DMS79 treated with DMSO at 0.1 percent for 48 hours (cell line): ENCODE data around the gene WNT2B.

Source experiments
- DNase-seq: peaks from one replicate; lab custom pipeline; 2025; lab: John Stamatoyannopoulos, UW

WNT2B gene

DNA sequence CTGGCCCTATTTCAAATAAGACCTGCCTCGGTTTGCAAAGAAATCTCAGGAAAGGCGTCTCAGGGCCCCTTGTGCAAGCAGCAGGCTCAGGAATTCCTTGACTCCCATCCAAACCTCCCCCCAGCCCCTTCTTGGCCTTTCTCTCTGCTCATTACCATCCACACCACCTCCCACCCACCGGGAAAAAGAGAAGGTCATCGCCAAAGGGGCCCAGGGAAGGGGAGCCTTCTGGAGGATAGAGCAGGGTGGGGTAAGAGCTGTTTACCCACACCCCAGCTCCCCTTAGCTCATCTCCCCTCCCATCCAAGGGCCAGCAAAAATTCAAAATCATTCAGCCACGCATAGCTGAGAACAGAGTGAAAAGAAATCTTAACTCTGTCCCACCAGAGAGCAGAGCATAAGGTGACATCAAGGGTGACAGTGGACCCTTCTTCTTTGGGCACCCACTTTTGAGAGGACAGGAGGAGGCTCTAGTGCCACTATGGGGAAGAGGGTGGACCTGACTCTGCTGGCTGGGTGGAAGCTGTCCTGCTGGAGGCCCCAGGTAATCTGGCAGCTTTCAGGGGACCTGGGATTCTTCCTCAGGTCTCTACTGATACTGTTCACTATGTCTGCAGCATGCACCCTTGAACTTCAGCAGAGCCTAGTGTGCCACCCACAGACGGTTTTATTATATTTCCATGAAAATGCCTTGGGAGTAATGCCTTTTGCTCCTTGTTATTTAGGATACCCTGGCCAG lies 3.9 kb upstream of the WNT2B start:
- no peak for DNase-seq

DNA sequence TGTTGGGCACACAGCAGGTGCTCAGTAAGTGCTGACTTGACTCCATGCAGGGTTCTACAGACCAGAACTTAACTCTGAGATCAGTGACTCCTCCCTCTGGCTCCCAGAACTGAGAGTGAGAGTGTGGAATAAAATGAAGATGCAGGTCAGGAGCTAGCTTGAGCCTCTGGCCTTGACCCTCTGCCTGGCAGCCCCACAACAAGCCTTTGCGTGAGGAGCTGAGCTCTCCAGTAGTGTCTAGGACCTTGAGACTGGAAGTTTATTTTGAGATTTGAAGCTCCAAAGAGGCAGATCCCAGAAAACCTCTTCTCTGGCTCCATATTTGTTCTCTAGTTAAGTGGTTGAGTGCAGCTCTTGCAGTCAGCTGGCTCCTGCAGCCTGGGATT lies 3.4 kb upstream of the WNT2B start:
- DNase-seq: no peak

DNA sequence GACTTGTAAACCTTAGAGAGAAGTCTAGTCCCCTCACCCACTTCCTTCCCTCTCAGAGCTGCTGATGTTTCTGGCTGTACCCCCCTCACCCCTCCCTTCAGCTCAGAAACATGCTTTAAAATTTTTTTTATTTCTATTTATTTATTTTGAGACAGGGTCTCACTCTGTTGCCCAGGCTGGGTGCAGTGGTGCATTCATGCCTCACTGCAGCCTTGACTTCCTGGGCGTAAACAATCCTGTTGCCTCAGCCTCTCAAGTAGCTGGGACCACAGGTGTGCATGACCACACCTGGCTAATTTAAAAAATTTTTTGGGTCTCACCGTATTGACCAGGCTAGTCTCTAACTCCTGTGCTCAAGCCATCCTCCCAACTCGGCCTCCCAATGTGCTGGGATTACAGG lies 2.9 kb upstream of the WNT2B start:
- DNase-seq: no peak

DNA sequence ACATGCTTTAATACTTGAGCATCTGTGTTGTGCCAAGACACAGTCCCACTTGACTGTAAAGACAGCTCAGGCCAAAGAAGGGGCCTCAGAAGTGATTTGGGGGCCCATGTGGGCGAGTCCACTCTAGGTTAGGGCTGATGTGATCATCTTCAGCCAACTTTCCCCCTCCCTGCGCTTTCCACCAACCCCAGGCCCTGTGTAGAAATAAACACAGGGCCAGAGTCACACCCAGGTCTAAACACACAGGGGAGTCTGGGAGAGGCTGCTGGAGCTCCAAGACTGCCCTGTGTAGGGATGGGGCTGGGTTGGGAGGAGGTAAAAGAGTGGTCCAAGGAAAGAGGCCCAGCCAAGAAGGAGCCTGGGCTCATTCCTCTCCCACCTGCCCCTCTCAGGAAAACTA lies 2.5 kb upstream of the WNT2B start:
- no peak for DNase-seq

DNA sequence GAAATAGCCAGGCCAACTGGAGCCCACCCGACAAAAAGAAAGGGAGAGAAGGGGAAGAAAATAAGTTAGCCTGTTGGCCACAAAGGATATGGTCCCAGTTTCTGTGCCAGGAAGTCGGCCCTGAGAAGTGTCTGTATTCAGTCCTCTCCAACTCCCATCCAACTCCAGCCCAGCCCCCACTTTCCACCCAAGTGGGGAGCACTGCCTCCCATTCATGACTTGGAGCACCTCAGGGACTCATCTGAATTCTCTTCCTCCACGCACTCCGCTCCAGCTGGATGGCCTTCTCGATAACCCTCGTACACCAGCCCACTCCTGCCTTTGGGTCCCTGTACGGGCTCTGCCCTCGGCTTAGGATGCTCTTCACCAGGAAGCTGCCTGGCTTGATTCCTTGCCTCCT lies 2.0 kb upstream of the WNT2B start:
- no peak for DNase-seq

DNA sequence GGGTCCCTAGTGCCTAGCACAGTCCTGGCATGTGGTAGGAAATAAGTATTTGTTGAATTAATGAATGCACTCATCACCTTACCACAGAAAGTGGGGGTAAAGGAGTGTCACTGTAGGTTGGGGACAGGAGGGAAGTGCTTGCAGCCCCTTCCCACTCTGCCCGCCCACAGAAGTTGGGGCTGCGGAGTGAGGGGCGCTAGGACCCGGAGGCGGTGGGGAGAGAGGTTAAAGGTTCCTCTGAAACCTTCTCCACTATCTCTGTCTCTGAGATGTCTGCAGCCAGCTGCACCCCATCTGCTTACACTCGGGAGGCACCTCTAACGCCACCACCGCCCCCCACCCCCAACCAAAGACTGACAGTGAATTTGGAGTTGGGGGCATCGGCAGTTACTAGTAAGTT lies 1.4 kb upstream of the WNT2B start:
- DNase-seq: no peak

DNA sequence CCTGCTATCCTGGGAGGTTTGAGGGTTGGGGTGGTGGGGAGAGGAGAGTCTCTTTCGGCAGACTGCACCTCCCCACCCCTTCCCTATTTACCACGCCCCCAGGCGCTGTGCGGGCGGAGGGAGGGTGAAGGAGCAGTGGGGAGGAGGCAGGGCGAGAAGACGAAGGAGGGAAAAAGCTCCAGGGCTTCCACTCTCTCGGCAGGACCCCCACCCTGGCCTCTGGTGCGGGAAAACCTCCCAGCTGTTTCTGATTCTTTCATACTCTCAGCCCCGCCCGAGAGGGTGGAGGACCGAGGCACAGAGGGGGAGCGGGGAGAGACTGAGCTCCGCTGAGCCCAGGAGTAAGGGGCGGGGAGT lies 866 bp upstream of the WNT2B start:
- DNase-seq: peak; percentile 15

DNA sequence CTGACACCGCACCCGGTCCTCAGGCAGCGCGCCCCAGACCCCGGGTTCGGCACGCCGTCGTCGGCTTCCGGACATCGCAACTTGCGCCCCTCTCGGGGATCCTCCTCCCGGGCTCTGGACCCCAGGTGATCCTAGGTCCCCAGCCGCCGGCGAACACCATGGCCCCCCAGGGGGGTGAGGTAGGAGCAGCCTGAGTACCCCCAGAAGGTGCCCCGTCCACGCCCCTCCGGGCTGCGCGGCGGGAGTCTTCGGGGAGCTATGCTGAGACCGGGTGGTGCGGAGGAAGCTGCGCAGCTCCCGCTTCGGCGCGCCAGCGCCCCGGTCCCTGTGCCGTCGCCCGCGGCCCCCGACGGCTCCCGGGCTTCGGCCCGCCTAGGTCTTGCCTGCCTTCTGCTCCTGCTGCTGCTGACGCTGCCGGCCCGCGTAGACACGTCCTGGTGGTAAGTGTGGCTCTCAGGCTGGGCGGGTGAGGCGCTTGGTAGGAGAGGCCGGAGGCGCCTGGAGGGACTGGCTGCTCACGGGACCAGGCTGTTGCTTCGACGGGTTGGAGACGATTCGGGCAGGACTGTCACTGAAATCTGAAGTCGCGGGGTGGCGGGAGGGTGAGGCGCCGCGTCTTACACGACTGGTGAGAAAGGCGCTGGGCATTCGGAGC lies 367 bp downstream of the WNT2B start:
- no peak for DNase-seq

DNA sequence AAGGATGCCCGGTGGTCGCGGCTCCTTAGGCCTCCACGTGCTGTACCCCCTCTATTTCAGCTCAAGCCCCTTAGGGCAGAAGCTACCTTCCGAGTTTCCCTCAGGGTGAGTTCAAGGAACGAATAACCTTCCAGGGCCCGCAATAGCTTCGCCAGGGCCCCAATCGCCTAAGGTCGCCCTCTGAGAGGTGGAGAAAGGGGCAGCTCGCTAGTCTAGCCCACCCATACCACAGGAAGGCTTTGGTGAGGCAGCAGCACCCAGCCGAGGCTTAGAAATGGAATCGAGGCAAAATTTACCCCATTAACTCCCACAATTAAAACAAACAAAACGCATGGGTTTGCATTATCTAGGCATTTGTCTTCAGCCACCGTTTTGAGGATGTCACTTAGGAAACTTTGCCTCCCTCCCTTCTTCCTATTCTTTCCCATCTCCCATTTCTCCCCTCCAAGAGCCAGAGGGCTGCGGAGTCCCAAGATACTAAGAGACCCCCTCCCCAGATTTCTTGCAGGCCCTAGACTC lies 954 bp downstream of the WNT2B start:
- DNase-seq: no peak

DNA sequence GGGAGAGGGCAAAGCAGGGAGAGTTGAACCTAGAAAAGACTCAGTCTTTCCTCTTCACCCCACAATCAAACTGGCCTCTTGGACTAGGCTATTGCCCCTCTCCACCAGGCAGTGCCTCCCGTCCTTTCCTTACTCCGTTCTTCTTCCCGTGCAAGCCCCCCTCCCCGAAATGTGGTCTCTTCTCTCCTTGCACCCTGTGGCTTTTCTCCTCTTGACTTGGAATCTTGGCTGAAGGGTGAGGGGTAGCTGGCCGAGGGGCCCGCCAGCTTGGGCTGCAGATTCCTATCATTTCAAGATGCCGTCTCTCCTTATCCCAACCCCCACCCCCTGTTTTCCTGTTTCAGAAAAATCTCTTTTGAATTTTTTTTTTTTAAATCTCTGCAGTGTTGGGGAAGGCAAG lies 1.6 kb downstream of the WNT2B start:
- no peak for DNase-seq

DNA sequence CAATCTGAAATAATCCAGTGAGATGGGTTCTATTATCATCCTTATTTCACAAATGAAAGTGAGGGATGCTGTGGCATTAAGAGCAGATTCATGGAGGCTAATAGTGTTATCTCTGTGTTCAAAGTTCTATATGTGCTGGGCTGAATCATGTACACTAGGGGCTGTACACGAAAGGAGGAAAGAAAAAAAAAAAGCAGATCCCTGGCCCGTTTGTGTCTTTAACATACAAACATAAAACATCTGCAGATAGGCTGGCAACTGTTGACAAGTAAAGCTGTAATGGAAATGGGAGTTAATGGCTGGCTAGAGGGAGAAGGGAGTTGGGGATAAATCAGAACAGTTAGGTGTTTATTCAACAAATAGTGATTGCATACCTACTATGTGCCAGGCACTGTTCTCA lies 3.1 kb downstream of the WNT2B start:
- DNase-seq: no peak

DNA sequence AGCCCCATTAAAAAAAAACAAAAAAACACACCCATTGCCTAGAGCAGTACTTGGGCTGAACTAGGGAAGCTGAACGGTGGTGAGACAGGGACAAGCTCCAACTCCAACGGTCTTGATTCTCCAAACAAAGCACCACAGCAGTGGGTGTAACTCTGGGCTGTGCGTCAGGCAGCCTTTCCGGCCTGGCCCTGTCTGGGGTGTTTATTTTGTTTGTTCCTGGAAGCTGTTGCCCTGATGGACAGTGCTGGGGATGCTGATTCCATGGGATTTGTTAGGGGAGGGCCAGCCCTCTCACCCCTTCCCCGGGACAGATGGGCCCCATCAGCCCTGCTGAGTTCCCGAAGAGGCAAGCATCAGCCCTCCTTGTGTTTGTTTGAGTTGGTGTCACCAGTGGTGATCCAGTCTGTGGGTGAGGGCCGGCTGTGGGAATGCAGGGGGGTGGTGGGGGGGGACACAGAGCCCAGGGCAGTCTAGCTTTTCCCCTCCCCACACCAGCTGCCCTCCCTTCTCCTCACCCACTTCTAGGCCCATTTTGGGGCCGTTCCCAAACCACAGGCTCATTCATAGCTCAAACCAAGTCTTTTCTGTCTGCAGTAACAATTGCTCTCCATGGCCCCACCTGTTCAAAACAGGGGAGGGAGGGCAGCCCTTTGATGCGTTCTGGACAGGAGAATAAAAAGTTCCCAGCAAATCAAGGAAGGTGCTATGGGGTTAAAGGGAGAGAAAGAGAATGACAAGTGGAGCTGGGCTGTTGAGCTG lies 4.5 kb downstream of the WNT2B start:
- no peak for DNase-seq

DNA sequence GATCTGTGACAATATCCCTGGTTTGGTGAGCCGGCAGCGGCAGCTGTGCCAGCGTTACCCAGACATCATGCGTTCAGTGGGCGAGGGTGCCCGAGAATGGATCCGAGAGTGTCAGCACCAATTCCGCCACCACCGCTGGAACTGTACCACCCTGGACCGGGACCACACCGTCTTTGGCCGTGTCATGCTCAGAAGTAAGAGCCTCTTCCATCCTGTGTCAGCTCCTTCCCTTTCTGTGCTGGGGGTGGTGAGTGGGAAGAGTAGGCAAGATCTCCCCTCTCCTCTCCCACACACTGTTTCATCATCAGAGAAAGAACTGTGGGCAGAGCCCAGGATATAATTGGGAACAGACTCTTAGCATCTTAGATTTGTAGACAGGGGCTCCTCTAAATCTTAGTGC lies 6.1 kb downstream of the WNT2B start:
- no peak for DNase-seq

DNA sequence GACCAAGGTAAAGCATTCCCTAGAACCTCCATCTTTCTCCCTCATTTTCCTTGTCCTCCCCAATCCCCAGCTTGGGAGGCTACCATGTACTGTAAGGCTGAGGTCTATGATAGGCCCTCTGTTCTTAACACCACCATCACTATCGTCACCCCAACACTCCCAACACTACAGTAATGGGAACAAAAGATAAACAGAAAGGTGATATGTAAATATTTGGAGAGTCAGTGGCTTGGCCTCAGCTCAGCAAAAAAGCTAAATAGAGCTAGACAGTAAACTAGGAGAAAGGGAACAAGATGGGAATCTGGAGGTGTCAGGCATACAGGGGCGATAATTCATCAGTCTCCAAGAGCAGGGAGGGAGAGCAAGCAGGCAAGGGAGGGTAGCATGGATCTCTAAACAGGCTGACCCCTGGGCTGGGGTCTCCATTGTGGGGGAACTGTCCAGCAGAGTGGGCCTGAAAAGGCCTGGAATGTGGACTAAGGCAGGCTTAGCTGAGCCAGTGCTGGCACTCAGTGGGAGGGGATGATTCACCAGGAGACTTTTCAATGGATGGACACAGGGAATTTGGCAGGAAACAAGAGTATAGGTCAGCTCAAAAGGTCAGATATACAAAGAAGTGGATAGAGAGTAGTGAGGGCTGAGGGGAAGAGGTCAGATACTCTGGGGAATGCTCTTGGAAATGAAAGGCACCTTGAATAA lies 6.7 kb downstream of the WNT2B start:
- no peak for DNase-seq

DNA sequence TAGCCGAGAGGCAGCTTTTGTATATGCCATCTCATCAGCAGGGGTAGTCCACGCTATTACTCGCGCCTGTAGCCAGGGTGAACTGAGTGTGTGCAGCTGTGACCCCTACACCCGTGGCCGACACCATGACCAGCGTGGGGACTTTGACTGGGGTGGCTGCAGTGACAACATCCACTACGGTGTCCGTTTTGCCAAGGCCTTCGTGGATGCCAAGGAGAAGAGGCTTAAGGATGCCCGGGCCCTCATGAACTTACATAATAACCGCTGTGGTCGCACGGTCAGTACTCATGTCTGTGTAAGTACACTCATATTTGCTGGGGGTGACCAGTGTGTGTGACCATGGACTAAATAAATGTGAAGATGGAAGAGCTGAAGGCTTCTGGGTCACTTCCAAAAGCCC lies 7.4 kb downstream of the WNT2B start:
- no peak for DNase-seq

DNA sequence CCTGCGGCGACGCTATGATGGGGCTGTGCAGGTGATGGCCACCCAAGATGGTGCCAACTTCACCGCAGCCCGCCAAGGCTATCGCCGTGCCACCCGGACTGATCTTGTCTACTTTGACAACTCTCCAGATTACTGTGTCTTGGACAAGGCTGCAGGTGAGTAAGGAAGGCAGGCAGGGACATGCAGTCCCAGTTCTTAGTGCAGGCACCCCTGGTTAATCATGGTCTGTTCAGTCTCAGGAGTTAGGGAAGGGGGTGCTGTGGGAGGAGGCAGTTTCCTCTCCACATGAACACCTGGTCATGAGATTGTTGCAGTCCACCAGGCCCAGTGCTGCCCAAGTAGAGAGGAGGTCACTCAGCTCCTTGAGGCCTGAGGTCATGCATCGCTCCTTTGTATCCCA lies 8.5 kb downstream of the WNT2B start:
- no peak for DNase-seq

DNA sequence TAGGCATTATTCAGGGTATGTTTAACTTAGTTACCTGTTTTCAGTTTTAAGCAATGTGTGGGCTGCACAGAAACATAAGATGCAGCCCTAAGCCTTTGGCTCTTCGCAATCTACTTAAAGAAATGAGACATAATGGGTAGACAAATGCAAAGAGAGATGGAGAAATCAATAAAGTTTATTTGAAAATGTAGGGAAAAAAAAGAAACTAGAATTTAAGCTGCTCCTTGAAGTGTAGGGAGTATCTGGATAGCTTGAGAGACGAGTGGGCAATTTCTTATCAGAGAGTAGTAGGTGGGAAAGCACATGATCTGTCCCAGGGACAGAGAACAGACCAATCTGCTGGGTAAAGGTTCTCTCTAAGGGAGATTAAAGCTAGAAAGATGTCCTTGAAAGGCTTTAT lies 8.9 kb downstream of the WNT2B start:
- no peak for DNase-seq

DNA sequence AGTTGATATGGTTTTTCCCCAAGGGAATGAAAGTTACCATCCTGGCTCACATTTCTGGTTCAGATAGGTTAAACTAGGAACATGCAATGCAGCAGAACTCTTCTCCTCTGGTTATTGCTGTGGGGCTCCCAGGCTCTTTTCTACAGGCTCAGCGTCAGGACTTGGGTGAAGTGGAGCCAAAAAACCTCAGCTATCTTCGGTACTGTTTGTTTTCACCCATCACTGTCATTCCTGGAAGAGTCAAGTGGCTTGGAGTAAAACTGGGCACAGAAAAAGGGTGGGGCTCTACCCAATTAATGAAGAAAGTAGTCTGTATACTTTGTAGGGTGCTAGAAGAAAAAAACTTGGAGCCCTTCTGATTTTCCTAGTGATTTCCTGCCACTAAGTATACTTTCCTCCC lies 9.4 kb downstream of the WNT2B start:
- no peak for DNase-seq

DNA sequence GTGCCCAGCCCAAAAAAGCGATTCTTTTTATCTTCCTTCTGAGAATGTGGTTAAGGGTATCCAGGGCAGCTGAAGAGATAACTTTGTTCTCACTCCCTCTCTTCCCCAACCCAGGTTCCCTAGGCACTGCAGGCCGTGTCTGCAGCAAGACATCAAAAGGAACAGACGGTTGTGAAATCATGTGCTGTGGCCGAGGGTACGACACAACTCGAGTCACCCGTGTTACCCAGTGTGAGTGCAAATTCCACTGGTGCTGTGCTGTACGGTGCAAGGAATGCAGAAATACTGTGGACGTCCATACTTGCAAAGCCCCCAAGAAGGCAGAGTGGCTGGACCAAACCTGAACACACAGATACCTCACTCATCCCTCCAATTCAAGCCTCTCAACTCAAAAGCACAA lies 11.4 kb downstream of the WNT2B start:
- no peak for DNase-seq

DNA sequence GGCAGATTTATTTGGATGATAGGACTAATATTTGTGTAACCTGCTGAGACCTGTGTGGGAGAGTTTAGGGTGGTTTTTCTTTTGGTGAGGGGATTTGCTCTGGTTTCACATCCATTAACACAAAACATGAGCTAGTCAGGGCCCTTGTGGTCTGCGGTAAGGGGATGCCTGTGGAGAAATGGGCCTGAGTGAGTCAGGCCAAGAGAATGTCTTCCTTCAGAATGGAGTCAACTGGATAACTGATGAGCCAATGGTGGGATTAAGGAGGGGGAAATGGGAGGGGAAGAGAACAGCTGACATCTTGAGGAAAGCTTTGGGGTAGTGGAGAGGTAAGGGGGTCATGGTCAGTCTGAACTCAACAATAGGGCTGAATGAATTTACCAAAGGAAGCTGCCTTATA lies 13.9 kb downstream of the WNT2B start:
- DNase-seq: no peak

DNA sequence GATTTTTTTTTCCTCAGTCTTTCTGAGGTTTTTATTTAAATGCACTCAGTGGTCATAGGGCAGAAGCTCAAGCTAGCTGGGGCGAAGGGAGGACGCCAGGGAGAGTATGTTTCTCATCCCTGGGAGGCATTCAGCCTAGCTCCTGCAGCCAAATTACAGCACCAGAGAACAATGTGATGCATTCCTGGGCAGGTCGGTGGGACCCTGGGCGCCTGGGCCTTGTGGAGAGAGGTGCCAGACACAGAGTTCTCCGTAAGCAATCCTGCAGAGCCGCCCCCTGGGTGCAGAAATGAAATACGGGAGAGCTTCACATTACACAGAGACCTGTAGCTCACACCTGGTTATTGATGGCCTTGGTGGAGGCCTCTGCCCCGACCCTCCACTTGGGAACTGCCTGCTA lies 15.5 kb downstream of the WNT2B start:
- DNase-seq: no peak

DNA sequence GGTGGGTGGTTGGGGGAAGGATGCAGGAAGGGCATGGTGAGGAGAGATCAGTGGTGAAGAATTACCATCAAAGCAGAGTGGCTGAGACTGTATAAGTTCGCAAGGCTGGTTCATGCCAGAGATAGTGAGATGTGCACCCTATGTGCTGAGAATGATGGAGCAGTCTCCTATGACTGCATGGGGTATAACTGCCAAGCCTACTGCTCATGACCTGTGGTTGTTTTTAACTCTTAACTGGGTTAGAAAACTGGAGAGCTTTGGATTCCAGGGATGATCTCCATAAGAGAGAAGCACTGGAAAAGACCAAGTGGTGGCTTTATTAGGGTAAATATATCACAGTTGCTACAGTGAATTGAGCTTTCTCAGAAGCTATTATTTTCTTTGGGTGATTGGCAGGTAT lies 16.2 kb downstream of the WNT2B start:
- no peak for DNase-seq
